Measurements from ENCODE around the gene FBXW2.
"Not testable (repeated sequence)": the region's sequence is repeated elsewhere in the genome, so short reads cannot be mapped to it uniquely, and the experiment has no call there.

Gene FBXW2

DNA sequence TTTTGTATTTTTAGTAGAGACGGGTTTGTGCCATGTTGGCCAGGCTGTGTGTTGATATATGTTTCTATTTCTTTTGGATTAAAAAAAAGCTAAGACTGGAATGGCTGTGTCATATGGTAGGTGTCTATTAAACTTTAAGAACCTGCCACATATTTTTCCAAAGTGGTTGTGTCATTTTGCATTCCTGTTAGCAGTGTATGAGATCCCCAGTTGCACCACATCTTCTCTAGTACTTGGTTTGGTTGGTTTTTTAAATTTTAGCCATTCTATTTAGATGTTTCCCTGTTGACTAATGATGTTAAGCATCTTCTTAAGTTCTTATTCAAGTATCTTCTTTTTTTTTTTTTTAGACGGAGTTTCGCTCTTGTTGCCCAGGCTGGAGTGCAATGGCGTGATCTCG is 42.8 kb downstream of the FBXW2 start:
- no peaks in the 10 kb centered on the region for H3K9me3 ChIP-seq (ENCODE audit: control insufficient read depth, low read length)
- H3K27ac ChIP-seq (ENCODE audit: insufficient read depth, low read length, poor library complexity, severe bottlenecking): no peak overlapping the region
- H3K27me3 ChIP-seq (replicated peaks; ENCODE audit: control insufficient read depth, insufficient read depth, low read length, poor library complexity, severe bottlenecking): no peaks in the 10 kb centered on the region
- H3K4me1 ChIP-seq (ENCODE audit: control insufficient read depth, insufficient read depth, low read length, poor library complexity, severe bottlenecking): no peaks in the 10 kb centered on the region
- DNase-seq: no peak
- no peak overlapping the region for H3K4me3 ChIP-seq (ENCODE audit: insufficient read depth, low read depth, low read length, poor library complexity, severe bottlenecking)
- H3K36me3 ChIP-seq (ENCODE audit: control insufficient read depth, insufficient read depth, low read length): no peaks in the 10 kb centered on the region

GRCh38 chr9:120746366-120746765 is 46.9 kb downstream of the FBXW2 start:
- H3K27ac ChIP-seq (ENCODE audit: insufficient read depth, low read length, poor library complexity, severe bottlenecking); H3K9me3 ChIP-seq (ENCODE audit: control insufficient read depth, low read length); H3K36me3 ChIP-seq (ENCODE audit: control insufficient read depth, insufficient read depth, low read length); H3K4me3 ChIP-seq (ENCODE audit: insufficient read depth, low read depth, low read length, poor library complexity, severe bottlenecking); H3K4me1 ChIP-seq (ENCODE audit: control insufficient read depth, insufficient read depth, low read length, poor library complexity, severe bottlenecking); H3K27me3 ChIP-seq (replicated peaks; ENCODE audit: control insufficient read depth, insufficient read depth, low read length, poor library complexity, severe bottlenecking); DNase-seq: not testable (repeated sequence)

DNA sequence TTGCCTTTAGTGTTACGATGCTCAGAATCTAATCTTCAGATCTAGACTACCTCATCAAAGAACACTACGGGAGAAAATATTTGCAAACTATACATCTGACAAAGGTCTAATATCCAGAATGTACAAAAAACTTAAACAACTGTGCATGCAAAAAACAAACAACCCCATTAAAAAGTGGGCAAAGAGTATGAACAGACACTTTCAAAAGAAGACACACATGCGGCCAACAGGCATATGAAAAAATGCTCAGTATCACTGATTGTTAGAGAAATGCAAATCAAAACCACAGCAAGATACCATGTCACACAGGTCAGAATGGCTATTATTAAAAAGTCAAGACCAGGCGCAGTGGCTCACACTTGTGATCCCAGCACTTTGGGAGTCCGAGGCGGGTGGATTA is 47.9 kb downstream of the FBXW2 start:
- Histone ChIP-seq H3K9me3 (ENCODE audit: control insufficient read depth, low read length) (no peaks in the 10 kb centered on the region), H3K36me3 (ENCODE audit: control insufficient read depth, insufficient read depth, low read length) (no peaks in the 10 kb centered on the region), H3K4me3 (ENCODE audit: insufficient read depth, low read depth, low read length, poor library complexity, severe bottlenecking) (no peak overlapping the region)

DNA sequence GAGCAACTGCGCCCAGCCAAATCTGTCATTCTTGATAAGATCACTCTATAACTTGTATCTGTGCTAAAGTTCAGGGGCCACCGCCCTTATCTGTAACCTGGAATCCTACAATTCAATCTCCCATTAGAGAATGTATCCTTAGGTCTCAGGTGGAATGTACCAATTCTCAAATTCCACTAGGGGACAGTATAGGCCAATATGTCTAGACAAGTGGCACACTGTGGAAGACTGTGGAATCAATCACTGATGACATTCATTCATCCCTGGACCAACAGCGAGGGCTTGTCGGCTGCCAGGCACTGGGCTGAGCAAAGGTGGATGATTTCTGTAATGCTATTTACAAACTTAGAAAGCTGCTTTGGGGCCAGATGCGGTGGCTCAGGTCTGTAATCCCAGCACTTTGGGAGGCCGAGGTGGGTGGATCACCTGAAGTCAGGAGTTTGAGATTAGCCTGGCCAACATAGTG is 50.2 kb downstream of the FBXW2 start:
- no peak overlapping the region for H3K4me3 ChIP-seq (ENCODE audit: insufficient read depth, low read depth, low read length, poor library complexity, severe bottlenecking)
- no peaks in the 10 kb centered on the region for H3K36me3 ChIP-seq (ENCODE audit: control insufficient read depth, insufficient read depth, low read length)
- no peak for DNase-seq
- H3K27me3 ChIP-seq (replicated peaks; ENCODE audit: control insufficient read depth, insufficient read depth, low read length, poor library complexity, severe bottlenecking): no peaks in the 10 kb centered on the region
- H3K4me1 ChIP-seq (ENCODE audit: control insufficient read depth, insufficient read depth, low read length, poor library complexity, severe bottlenecking): no peaks in the 10 kb centered on the region
- no peaks in the 10 kb centered on the region for H3K9me3 ChIP-seq (ENCODE audit: control insufficient read depth, low read length)
- no peak overlapping the region for H3K27ac ChIP-seq (ENCODE audit: insufficient read depth, low read length, poor library complexity, severe bottlenecking)

More for the DNA sequence above, 47.9 kb downstream of the FBXW2 start:
- Histone ChIP-seq H3K4me1 (ENCODE audit: control insufficient read depth, insufficient read depth, low read length, poor library complexity, severe bottlenecking) (no peaks in the 10 kb centered on the region), H3K27ac (ENCODE audit: insufficient read depth, low read length, poor library complexity, severe bottlenecking) (no peak overlapping the region), H3K27me3 (replicated peaks; ENCODE audit: control insufficient read depth, insufficient read depth, low read length, poor library complexity, severe bottlenecking) (no peaks in the 10 kb centered on the region)
- no peak for DNase-seq

DNA sequence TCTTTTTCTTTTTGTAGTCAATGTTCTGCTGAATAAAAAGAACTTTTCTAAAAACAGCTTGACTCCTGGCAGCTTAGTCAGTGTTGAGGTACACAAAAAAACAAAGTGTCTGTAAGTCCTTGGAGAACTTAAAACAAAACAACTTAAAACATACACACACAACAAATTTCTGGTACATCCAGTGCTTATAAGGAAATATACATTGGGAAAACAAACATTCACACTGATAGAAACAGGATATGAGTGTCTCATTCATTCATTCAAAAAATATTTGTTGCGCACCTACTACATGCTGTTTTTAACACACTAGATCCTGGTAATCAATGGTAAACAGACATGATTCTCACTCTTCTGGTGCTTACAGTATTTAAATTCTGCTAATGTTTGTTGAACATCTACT is 51.5 kb downstream of the FBXW2 start:
- H3K36me3 ChIP-seq (ENCODE audit: control insufficient read depth, insufficient read depth, low read length): no peaks in the 10 kb centered on the region
- no peaks in the 10 kb centered on the region for H3K27me3 ChIP-seq (replicated peaks; ENCODE audit: control insufficient read depth, insufficient read depth, low read length, poor library complexity, severe bottlenecking)
- no peak overlapping the region for H3K27ac ChIP-seq (ENCODE audit: insufficient read depth, low read length, poor library complexity, severe bottlenecking)
- DNase-seq: no peak
- H3K4me3 ChIP-seq (ENCODE audit: insufficient read depth, low read depth, low read length, poor library complexity, severe bottlenecking): no peak overlapping the region
- H3K9me3 ChIP-seq (ENCODE audit: control insufficient read depth, low read length): no peaks in the 10 kb centered on the region
- no peaks in the 10 kb centered on the region for H3K4me1 ChIP-seq (ENCODE audit: control insufficient read depth, insufficient read depth, low read length, poor library complexity, severe bottlenecking)

GRCh38 chr9:120741191-120741590 is 52.0 kb downstream of the FBXW2 start:
- no peaks in the 10 kb centered on the region for H3K4me1 ChIP-seq (ENCODE audit: control insufficient read depth, insufficient read depth, low read length, poor library complexity, severe bottlenecking)
- no peak for DNase-seq
- H3K27ac ChIP-seq (ENCODE audit: insufficient read depth, low read length, poor library complexity, severe bottlenecking): no peak overlapping the region
- no peaks in the 10 kb centered on the region for H3K9me3 ChIP-seq (ENCODE audit: control insufficient read depth, low read length)
- H3K4me3 ChIP-seq (ENCODE audit: insufficient read depth, low read depth, low read length, poor library complexity, severe bottlenecking): no peak overlapping the region
- no peaks in the 10 kb centered on the region for H3K27me3 ChIP-seq (replicated peaks; ENCODE audit: control insufficient read depth, insufficient read depth, low read length, poor library complexity, severe bottlenecking)
- H3K36me3 ChIP-seq (ENCODE audit: control insufficient read depth, insufficient read depth, low read length): no peaks in the 10 kb centered on the region

GRCh38 chr9:120740132-120740531 is 53.1 kb downstream of the FBXW2 start:
- H3K36me3 ChIP-seq (ENCODE audit: control insufficient read depth, insufficient read depth, low read length): no peaks in the 10 kb centered on the region
- no peaks in the 10 kb centered on the region for H3K27me3 ChIP-seq (replicated peaks; ENCODE audit: control insufficient read depth, insufficient read depth, low read length, poor library complexity, severe bottlenecking)
- no peak overlapping the region for H3K4me3 ChIP-seq (ENCODE audit: insufficient read depth, low read depth, low read length, poor library complexity, severe bottlenecking)
- H3K9me3 ChIP-seq (ENCODE audit: control insufficient read depth, low read length): no peaks in the 10 kb centered on the region
- no peak overlapping the region for H3K27ac ChIP-seq (ENCODE audit: insufficient read depth, low read length, poor library complexity, severe bottlenecking)
- H3K4me1 ChIP-seq (ENCODE audit: control insufficient read depth, insufficient read depth, low read length, poor library complexity, severe bottlenecking): no peaks in the 10 kb centered on the region
- DNase-seq: no peak

DNA sequence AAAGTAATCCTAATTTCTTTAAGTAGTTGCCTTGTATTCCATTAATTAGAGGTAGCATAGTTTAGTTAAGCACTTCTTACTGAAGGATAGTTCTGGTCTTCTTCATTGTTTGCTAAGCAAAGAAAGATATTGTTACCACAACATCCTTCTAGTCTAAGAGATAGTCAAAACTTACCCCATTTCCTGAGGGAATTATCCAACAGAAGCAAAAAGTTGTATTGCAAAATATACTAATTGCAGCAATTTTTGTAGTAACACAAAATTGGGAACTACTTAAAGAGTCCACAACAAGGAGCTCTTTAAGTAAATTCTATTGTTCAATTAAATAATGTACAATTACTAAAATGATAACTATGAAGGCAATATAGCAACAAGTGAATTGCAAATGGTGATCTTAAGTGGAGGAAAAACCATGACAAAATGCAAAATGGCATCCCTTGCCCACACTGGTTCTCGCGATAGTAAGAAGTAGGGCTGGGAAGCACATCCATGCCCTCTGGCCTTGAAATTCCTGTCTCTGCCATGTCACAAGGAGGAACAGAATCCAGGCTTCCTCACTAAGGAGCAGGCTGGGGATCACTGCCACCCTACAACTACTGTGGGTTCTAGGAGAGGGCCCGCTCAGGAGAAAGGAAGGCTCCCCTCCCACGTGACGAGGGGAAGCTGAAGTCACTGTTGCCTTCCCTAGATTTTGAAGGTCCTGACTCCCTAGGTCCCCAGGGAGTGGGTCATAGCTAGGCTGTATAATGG is 55.6 kb downstream of the FBXW2 start:
- DNase-seq: no peak
- Histone ChIP-seq H3K4me1 (ENCODE audit: control insufficient read depth, insufficient read depth, low read length, poor library complexity, severe bottlenecking) (no peaks in the 10 kb centered on the region), H3K9me3 (ENCODE audit: control insufficient read depth, low read length) (no peaks in the 10 kb centered on the region), H3K36me3 (ENCODE audit: control insufficient read depth, insufficient read depth, low read length) (no peaks in the 10 kb centered on the region), H3K27me3 (replicated peaks; ENCODE audit: control insufficient read depth, insufficient read depth, low read length, poor library complexity, severe bottlenecking) (no peaks in the 10 kb centered on the region), H3K4me3 (ENCODE audit: insufficient read depth, low read depth, low read length, poor library complexity, severe bottlenecking) (no peak overlapping the region), H3K27ac (ENCODE audit: insufficient read depth, low read length, poor library complexity, severe bottlenecking) (no peak overlapping the region)

DNA sequence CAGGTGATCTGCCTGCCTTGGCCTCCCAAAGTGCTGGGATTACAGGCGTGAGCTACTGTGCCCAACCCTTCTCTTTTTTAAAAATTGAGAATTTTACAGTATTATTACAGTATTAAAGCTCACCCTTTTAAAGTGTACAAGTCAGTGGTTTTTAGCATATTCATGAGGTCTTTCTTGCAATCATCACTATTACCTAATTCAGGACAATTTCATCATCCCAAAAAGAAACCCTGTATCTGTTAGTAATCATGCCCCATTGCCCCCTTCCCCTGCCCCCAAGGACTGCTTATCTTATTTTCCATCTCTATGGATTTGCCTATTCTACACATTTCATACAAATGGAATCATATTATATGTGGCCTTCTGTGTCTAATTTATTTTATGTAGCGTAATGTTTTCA is 56.3 kb downstream of the FBXW2 start:
- no peaks in the 10 kb centered on the region for H3K27me3 ChIP-seq (replicated peaks; ENCODE audit: control insufficient read depth, insufficient read depth, low read length, poor library complexity, severe bottlenecking)
- no peak overlapping the region for H3K4me3 ChIP-seq (ENCODE audit: insufficient read depth, low read depth, low read length, poor library complexity, severe bottlenecking)
- no peaks in the 10 kb centered on the region for H3K9me3 ChIP-seq (ENCODE audit: control insufficient read depth, low read length)
- H3K36me3 ChIP-seq (ENCODE audit: control insufficient read depth, insufficient read depth, low read length): no peaks in the 10 kb centered on the region
- H3K27ac ChIP-seq (ENCODE audit: insufficient read depth, low read length, poor library complexity, severe bottlenecking): no peak overlapping the region
- DNase-seq: no peak
- no peaks in the 10 kb centered on the region for H3K4me1 ChIP-seq (ENCODE audit: control insufficient read depth, insufficient read depth, low read length, poor library complexity, severe bottlenecking)

GRCh38 chr9:120735415-120736126 is 57.6 kb downstream of the FBXW2 start:
- no peaks in the 10 kb centered on the region for H3K27me3 ChIP-seq (replicated peaks; ENCODE audit: control insufficient read depth, insufficient read depth, low read length, poor library complexity, severe bottlenecking)
- H3K4me3 ChIP-seq (ENCODE audit: insufficient read depth, low read depth, low read length, poor library complexity, severe bottlenecking): no peak overlapping the region
- no peaks in the 10 kb centered on the region for H3K4me1 ChIP-seq (ENCODE audit: control insufficient read depth, insufficient read depth, low read length, poor library complexity, severe bottlenecking)
- DNase-seq: no peak
- H3K27ac ChIP-seq (ENCODE audit: insufficient read depth, low read length, poor library complexity, severe bottlenecking): no peak overlapping the region
- H3K9me3 ChIP-seq (ENCODE audit: control insufficient read depth, low read length): no peaks in the 10 kb centered on the region
- H3K36me3 ChIP-seq (ENCODE audit: control insufficient read depth, insufficient read depth, low read length): no peaks in the 10 kb centered on the region

All from effector memory CD4-positive, alpha-beta T cell (primary cell).